Prostate gland (tissue), 2 donors: ENCODE data around the gene GAGE12F. TPM values are rescaled to one million over a fixed set of nuclear protein-coding genes. Genes with fewer than 3 reads are reported as not detected.

ENCODE experiments used
- DNase-seq: peaks from one replicate; pipeline ENCODE4 v3.0.0-alpha.2; 2019; ENCODE audit warnings: low spot score
- H3K27ac ChIP-seq, 2 donors: fragments of 200-600 bp; sonication (generic); 2 replicates each; pipeline ENCODE4 v1.5.1; 2017 to 2019
- H3K27me3 ChIP-seq: fragments of 200-600 bp; sonication (generic); replicated peaks from 2 replicates; pipeline ENCODE4 v1.5.1; 2019; ENCODE audit not compliant: insufficient read depth
- H3K36me3 ChIP-seq, 2 donors: fragments of 200-600 bp; sonication (generic); 1 replicate in 1 of 2; 2 replicates in 1 of 2; pipeline versions ENCODE4 v1.5.1 to v1.8.1; 2017 to 2019
- H3K4me1 ChIP-seq: fragments of 200-600 bp; sonication (generic); replicated peaks from 2 replicates; pipeline ENCODE4 v1.5.1; 2019
- H3K4me3 ChIP-seq, 2 donors: fragments of 200-600 bp; sonication (generic); 2 replicates each; pipeline ENCODE4 v1.5.1; 2017 to 2019
- H3K9me3 ChIP-seq: fragments of 200-600 bp; sonication (generic); 2 replicates; pipeline ENCODE4 v1.5.1; 2017
- POLR2A ChIP-seq: fragments of 450-650 bp; IDR thresholded peaks from one replicate; pipeline ENCODE4 v1.6.1; 2016; ENCODE audit warnings: antibody characterized with exemption, mild to moderate bottlenecking
- POLR2AphosphoS5 ChIP-seq: sonication (generic); formaldehyde crosslinking; IDR thresholded peaks from one replicate; pipeline ENCODE4 v1.6.1; 2017; ENCODE audit warnings: antibody characterized with exemption
- WGBS: methylation state at CpG from one replicate; pipeline ENCODE4 v1.1.5; 2018; 5-methylcytosine and 5-hydroxymethylcytosine counted together
- intact Hi-C: fragments of 100-400 bp; cut with DNase I; formaldehyde crosslinking; loops from one replicate; pipeline ENCODE4 v1.14.2; 2022
- small RNA-seq, 2 donors: library from RNA; depleted of rRNA; stranded (forward); fragments of <200 nt; gene quantifications; one replicate each; pipeline ENCODE3, GENCODE V24; 2016
- total RNA-seq, 2 donors: library from RNA; depleted of rRNA; stranded (reverse); fragments of >200 nt; gene quantifications; one replicate each; pipeline ENCODE4 v1.1.0, GENCODE V29; 2016
- TF ChIP-seq, protein P1 (sequence below), 4 experiments: fragments of 200-600 bp in 2 of 4; fragments of 450-650 bp in 2 of 4; sonication (generic) in 2 of 4; IDR thresholded peaks; 1 replicate in 3 of 4; 2 replicates in 1 of 4; pipeline ENCODE4 v1.5.1; 2016 to 2019; ENCODE audit warnings: antibody characterized with exemption in 4 of 4, mild to moderate bottlenecking in 2 of 4, moderate library complexity in 2 of 4

The GAGE12F gene
- total RNA-seq, 2 donors from 2014 or later, result 2.3 TPM; not detected in 1

DNA sequence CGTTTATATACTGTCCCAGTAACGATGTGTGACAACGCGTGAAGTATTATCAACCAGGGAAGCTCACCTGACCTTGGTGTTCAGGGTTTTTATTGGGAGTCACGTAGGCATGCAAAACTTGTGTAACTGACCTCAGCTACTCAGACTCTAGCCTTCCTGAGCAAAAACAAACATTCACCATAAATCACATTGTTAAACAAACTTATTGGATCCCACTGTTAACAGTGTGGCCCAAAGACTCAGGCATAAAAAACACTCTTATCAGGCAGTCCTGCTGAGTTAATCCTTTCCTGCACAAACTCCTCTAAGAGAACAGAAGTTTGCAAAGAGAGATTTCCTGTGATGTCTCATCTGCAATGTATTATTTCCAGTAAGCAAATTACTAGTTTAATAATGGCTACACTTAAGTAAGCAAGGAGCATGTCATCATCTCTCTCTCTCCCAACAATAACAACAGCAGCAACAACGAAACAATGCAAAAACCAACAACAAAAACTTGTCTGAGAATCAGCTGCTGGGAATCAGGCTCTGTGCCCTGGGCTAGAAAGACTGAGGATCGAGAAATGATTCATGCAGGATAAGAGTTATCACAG, 50.2 kb downstream of the GAGE12F start:
- 30% methylated on average over 7 of the region's 7 CpGs for WGBS
- Histone ChIP-seq H3K27ac (no peak overlapping the region), H3K4me3 (no peak overlapping the region), H3K9me3 (no peaks in the 10 kb centered on the region), H3K36me3 (no peaks in the 10 kb centered on the region), H3K27me3 (no peaks in the 10 kb centered on the region), H3K4me1 (no peaks in the 10 kb centered on the region)
- DNase-seq, result no peak
- intact Hi-C loops, result no loop called here
- TF ChIP-seq, protein P1, sequence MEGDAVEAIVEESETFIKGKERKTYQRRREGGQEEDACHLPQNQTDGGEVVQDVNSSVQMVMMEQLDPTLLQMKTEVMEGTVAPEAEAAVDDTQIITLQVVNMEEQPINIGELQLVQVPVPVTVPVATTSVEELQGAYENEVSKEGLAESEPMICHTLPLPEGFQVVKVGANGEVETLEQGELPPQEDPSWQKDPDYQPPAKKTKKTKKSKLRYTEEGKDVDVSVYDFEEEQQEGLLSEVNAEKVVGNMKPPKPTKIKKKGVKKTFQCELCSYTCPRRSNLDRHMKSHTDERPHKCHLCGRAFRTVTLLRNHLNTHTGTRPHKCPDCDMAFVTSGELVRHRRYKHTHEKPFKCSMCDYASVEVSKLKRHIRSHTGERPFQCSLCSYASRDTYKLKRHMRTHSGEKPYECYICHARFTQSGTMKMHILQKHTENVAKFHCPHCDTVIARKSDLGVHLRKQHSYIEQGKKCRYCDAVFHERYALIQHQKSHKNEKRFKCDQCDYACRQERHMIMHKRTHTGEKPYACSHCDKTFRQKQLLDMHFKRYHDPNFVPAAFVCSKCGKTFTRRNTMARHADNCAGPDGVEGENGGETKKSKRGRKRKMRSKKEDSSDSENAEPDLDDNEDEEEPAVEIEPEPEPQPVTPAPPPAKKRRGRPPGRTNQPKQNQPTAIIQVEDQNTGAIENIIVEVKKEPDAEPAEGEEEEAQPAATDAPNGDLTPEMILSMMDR (IDR thresholded peaks at IDR 0.05), result no peak
- TF ChIP-seq POLR2AphosphoS5 (no peak), POLR2A (no peak)

Small RNAs within 50 kb of the gene (small RNA-seq; reads per million reads assigned to genes)
- gene GAGE12B, result 0 reads per million in 2 donors

Other genes starting within 250 kb of the GAGE12F start
- not detected for gene GAGE12J, start 238.8 kb upstream of the GAGE12F start, total RNA-seq
- gene GAGE13, start 229.3 kb upstream of the GAGE12F start, total RNA-seq, result not detected
- not detected for gene GAGE12C, start 28.7 kb upstream of the GAGE12F start, total RNA-seq
- not detected for gene GAGE12D, start 19.1 kb upstream of the GAGE12F start, total RNA-seq
- not detected for gene GAGE12E, start 9.6 kb upstream of the GAGE12F start, total RNA-seq
- not detected for gene GAGE12G, start 9.6 kb downstream of the GAGE12F start, total RNA-seq
- gene GAGE12H, start 19.1 kb downstream of the GAGE12F start, total RNA-seq, result not detected
- not detected for gene GAGE2A, start 28.7 kb downstream of the GAGE12F start, total RNA-seq
- 1 to 10 TPM in 1 of 2 donors, not detected in 1; 9.8 TPM for gene GAGE1, start 38.2 kb downstream of the GAGE12F start, total RNA-seq
- 1 to 10 TPM in 1 of 2 donors, not detected in 1; 8.9 TPM for gene PAGE1, start 135.1 kb downstream of the GAGE12F start, total RNA-seq